GM13976 (cell line): ENCODE results near the gene ALOX12B.

Experiments
- DNase-seq: peaks from one replicate; pipeline ENCODE4 v3.0.0; 2012; ENCODE audit warnings: low spot score
- CTCF ChIP-seq: IDR thresholded peaks from 2 replicates; pipeline ENCODE4 v1.5.1; 2012; ENCODE audit warnings: borderline replicate concordance, mild to moderate bottlenecking; ENCODE audit not compliant: insufficient read depth; ENCODE audit errors: extremely low read depth, missing control alignments, control extremely low read depth
- in situ Hi-C: fragments of 300-500 bp; cut with MboI; formaldehyde crosslinking; loops from one replicate; pipeline ENCODE4 v1.12.0; 2022; ENCODE audit warnings: low sequenced_read_pairs, mixed read lengths, inconsistent platforms; ENCODE audit not compliant: unreplicated experiment

Gene ALOX12B

GRCh38 chr17:8046929-8047768 lies 40.4 kb downstream of the ALOX12B start:
- no peak for TF ChIP-seq CTCF
- no peak for DNase-seq
- in situ Hi-C loops = no loop called here

- in situ Hi-C loops = no loop called here
These were observed 41.1 kb downstream of the ALOX12B start for GRCh38 chr17:8046306-8046928.

GRCh38 chr17:8044819-8045810 lies 42.4 kb downstream of the ALOX12B start:
- in situ Hi-C loops = no loop called here
- DNase-seq = no peak
- no peak for TF ChIP-seq CTCF

More at GRCh38 chr17:8046306-8046928, 41.1 kb downstream of the ALOX12B start:
- DNase-seq = no peak
- no peak for TF ChIP-seq CTCF

GRCh38 chr17:8041979-8042378 lies 45.5 kb downstream of the ALOX12B start:
- no peak for TF ChIP-seq CTCF
- in situ Hi-C loops = no loop called here
- DNase-seq = no peak

GRCh38 chr17:8041249-8041928 lies 46.1 kb downstream of the ALOX12B start:
- in situ Hi-C loops = no loop called here
- peak; percentile 77 for DNase-seq
- peak; percentile 45 for TF ChIP-seq CTCF
